HG03025 (cell line): Measurements from ENCODE around the gene RHBDD2.
"Not testable (repeated sequence)": the region's sequence is repeated elsewhere in the genome, so short reads cannot be mapped to it uniquely, and the experiment has no call there.

Experiments
- ATAC-seq: cut with Tn5 transposase; IDR thresholded peaks from one replicate; pipeline ENCODE4 v1.9.1; 2021; ENCODE audit warnings: mild to moderate bottlenecking, moderate library complexity; ENCODE audit not compliant: unreplicated experiment, low FRiP score

Gene RHBDD2

DNA sequence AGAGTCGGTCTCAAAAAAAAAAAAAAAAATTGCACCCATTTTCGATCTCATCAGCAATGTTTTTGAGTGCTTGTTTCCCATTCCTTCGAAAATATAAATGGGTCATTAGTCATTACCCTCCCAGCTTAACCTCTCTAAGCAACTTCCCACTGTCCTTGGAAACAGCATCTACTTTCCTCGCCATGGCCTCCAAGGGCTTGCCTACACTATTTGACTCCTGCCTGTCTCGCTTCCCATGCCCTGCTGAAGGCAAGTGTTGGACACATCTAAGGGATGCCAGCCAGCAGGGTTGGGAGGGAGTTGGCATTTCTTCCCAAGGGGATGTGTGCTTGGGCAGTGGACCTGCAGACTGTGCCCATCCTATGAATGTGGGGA is 12.7 kb upstream of the RHBDD2 start:
- no peak for ATAC-seq

DNA sequence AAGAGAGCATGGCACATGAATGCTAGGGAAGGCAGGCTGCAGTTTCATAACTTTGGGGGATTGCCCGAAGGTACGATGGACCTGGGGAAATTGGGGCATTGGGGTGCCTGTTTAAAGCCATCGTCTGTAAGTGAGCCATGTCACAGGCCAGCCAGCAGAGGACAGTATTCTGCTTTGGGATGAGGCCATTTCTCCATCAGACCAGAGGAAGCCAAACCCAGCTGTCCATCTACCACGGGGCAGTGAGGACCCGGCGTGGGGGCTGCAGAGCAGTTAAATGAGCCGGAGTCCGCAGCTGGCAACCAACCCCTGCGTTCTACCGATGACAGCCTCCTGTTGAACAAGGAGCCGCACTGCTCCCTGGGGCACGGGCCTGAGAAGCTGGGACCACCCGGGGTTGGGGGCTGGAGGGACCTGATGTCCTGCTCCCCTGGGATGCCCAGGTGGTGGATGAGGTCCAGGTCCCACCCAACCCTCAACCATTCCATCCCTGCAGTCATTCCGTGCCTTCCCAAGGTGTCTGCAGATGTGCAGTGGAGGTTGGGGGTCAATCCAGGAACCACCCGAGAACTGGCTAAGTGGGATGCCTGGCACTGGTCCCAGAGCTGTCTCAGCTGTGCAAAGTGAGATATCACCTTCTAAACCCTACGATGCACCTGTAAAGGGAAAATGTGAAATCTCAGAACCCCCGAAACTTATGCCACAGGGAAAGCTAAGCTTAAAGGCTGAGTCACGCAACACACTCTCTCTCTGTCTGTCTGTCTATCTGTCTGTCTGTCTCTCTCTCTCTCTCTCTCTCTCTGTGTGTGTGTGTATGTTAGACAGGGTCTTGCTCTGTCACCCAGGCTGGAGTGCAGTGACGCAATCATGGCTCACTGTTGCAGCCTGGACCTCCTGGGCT is 12.1 kb upstream of the RHBDD2 start:
- ATAC-seq = no peak

- no peak for ATAC-seq
Measured at GRCh38 chr7:75867390-75867717, 11.5 kb upstream of the RHBDD2 start.

DNA sequence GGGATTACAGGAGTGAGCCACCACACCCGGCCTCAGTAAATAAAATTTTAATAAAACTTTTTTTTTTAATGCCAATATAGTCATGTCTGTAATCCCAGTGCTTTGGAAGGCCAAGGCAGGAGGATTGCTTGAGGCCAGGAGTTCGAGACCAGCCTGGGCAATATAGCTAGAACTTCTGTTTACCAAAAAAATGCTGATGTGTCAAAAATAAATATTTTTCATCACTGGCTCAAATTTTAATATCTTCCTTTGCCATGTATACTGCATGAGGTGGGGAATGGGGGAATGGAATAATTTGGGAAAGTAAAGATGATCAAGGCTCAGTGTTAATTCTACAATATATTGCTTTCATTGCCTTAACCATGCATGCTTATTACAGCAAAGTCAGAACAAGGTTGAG is 10.7 kb upstream of the RHBDD2 start:
- ATAC-seq = no peak

- ATAC-seq = no peak
Measured at GRCh38 chr7:75869776-75870379, 9.0 kb upstream of the RHBDD2 start.

GRCh38 chr7:75870557-75871161 is 8.2 kb upstream of the RHBDD2 start:
- no peak for ATAC-seq

DNA sequence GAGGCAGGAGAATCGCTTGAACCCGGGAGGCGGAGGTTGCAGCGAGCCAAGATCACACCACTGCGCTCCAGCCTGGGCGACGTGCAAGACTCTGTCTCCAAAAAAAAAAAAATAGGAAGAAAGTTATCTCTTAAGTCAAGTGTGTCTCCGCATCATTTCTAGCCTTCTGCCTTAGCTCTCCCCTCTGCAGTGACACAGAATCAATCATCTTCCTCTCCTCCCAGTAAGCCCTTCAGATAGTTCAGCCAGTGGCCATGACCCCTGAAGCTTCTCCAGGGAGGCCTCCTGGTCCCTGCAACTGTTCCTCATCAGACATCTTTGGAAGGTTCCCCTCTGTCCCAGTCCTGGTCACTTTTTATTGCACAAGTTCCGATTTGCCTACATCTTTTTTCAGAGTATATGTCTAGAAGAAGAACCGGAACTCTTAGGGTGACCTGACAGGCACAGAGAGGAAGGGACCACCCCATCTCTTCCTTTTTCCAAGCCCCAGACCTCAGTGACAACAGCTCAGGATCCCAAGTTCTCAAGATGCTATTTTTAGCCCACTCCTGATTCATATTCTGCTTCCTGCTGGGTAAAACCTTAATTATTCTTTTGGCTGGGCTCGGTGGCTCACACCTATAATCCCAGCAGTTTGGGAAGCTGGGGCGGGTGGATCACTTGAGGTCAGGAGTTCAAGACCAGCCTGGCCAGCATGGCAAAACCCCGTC is 6.6 kb upstream of the RHBDD2 start:
- no peak for ATAC-seq

- not testable (repeated sequence) for ATAC-seq
Measured at GRCh38 chr7:75874180-75874579, 4.7 kb upstream of the RHBDD2 start.

DNA sequence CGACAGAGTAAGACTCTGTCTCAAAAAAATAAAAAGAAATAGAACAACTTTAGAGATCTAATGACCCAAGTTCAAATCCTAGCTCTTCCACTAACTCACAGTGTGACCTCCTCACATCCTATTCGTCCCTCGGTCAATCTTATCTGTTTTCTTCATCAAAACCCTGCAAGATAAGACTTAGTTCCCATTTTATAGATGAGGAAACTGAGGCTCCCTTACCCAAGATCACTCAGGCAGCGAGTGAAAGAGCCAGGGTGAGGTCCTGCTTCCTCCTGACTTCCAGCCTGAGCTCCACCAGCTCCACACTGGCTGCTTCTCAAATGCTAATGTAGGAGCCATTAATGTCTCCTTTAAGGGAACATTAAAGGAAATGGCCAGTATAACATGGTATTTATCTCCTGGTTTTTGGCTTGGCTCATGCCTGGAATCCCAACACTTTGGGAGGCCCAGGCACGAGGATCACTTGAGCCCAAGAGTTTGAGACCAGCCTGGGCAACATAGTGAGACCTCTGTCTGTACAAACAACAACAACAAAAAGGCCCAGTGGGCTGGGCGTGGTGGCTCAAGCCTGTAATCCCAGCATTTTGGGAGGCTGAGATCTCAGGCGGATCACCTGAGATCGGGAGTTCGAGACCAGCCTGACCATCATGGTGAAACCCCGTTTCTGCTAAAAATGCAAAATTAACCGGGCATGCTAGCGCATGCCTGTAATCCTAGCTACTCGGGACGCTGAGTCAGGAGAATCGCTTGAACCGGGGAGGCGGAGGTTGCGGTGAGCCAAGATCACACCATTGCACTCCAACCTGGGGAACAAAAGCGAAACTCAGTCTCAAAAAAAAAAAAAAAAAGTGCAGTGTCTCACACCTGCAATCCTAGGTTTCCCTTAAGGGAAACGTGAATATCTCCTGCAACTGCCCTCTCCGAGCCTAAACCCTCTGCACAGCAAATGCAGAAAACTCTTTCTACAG is 3.4 kb upstream of the RHBDD2 start:
- ATAC-seq = no peak

GRCh38 chr7:75876126-75876881 is 2.5 kb upstream of the RHBDD2 start:
- no peak for ATAC-seq

GRCh38 chr7:75878312-75878768 is 494 bp upstream of the RHBDD2 start:
- peak; percentile 15 for ATAC-seq

DNA sequence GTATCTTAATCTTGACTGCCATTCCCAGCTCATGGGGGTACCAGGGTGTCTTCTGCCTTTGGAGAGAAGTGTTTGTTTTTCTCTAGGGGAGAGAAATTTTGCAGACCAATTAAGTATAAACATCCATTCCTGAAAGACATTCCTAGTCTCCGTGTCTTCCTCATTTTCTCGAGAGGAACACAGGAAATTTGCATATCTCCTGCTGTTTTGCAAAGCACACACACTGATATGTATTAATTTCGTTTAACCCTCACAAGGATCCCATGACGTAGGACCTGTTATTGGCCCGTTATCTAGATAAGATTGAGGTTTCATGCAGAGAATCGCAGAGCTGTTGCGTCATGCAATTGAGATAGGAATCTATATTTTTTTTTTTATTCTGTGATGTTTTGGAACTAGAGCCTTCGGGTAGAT is 944 bp downstream of the RHBDD2 start:
- no peak for ATAC-seq

GRCh38 chr7:75880242-75880641 is 1.4 kb downstream of the RHBDD2 start:
- ATAC-seq = no peak

DNA sequence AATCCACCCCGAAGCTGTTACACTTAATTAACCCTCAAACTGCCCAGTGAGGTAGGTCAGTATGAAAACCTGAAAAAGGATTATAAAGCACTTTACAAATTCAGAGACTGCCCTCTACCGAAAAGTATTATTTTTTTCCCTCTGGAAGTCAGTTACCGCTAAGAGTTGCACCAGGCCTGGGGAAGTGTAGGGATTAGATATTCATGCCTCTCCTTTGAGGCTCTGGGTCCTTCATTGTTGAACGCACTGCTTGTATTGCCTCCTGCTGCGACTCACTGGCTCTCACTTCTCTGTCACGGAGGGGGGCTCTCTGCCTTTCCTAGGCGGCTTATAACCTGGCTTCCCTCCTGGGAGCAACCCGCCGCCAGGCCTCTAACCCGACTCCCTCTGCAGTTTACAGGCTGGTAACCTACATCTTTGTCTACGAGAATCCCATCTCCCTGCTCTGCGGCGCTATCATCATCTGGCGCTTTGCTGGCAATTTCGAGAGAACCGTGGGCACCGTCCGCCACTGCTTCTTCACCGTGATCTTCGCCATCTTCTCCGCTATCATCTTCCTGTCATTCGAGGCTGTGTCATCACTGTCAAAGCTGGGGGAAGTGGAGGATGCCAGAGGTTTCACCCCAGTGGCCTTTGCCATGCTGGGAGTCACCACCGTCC is 2.7 kb downstream of the RHBDD2 start:
- ATAC-seq = no peak

- not testable (repeated sequence) for ATAC-seq
Measured at GRCh38 chr7:75883265-75883824, 4.5 kb downstream of the RHBDD2 start.

GRCh38 chr7:75884476-75884875 is 5.6 kb downstream of the RHBDD2 start:
- no peak for ATAC-seq

GRCh38 chr7:75885036-75885435 is 6.2 kb downstream of the RHBDD2 start:
- no peak for ATAC-seq

DNA sequence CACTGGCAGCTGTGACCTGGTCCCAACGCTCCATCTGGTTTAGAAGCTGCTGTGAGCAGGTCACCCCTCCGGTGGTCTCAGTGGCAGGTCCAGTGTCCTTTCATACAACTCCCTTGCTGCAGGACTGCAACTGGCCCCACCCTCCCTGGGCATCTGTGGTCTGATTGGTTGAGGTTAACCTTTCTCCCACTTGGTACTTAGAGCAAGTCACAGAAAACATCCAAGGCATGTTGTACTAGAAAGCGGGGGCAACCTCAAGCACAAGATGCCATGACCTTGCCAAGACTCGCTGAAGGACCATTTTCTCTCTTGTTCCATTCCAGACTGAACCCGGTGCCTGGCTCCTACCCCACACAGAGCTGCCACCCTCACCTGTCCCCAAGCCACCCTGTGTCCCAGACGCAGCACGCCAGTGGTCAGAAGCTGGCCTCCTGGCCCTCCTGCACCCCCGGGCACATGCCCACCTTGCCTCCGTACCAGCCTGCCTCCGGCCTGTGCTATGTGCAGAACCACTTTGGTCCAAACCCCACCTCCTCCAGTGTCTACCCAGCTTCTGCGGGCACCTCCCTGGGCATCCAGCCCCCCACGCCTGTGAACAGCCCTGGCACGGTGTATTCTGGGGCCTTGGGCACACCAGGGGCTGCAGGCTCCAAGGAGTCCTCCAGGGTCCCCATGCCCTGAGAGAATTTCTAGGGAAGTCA is 9.0 kb downstream of the RHBDD2 start:
- ATAC-seq = no peak
